Mucosa of rectum (tissue), 2 donors: ENCODE measurements around the gene RPLP2.

Source experiments
- H3K27ac ChIP-seq, 2 donors: one replicate each; pipeline ENCODE4 v1.7.0; 2013; ENCODE audit warnings: inconsistent platforms in 2 of 2, low read depth in 2 of 2, low read length in 2 of 2
- H3K27me3 ChIP-seq, 2 donors: one replicate each; pipeline ENCODE4 v1.7.0; 2013; ENCODE audit warnings: low read length in 2 of 2; ENCODE audit not compliant: control insufficient read depth in 2 of 2, insufficient read depth in 2 of 2
- H3K36me3 ChIP-seq, 2 donors: one replicate each; pipeline ENCODE4 v1.7.0; 2013; ENCODE audit warnings: low read length in 2 of 2; ENCODE audit not compliant: control insufficient read depth in 2 of 2, insufficient read depth in 2 of 2
- H3K4me1 ChIP-seq, 2 donors: one replicate each; pipeline ENCODE4 v1.7.0; 2013; ENCODE audit warnings: low read length in 2 of 2, mild to moderate bottlenecking in 1 of 2; ENCODE audit not compliant: control insufficient read depth in 2 of 2, insufficient read depth in 2 of 2
- H3K4me3 ChIP-seq, 2 donors: one replicate each; pipeline ENCODE4 v1.7.0; 2013; ENCODE audit warnings: low read length in 2 of 2
- H3K9ac ChIP-seq, 2 donors: one replicate each; pipeline ENCODE4 v1.7.0; 2013; ENCODE audit warnings: low read length in 2 of 2, low read depth in 1 of 2, mild to moderate bottlenecking in 1 of 2
- H3K9me3 ChIP-seq, 2 donors: one replicate each; pipeline ENCODE4 v1.7.0; 2013; ENCODE audit warnings: low read length in 2 of 2; ENCODE audit not compliant: control insufficient read depth in 2 of 2
- donor health status: healthy.
- donor health status: Normal muscosa, but diverticular disease.

The RPLP2 gene

GRCh38 chr11:861105-861479 is 51.3 kb downstream of the RPLP2 start:
- H3K9ac ChIP-seq, result no peak overlapping the region
- no peak overlapping the region for H3K4me3 ChIP-seq
- H3K9me3 ChIP-seq, result no peaks in the 10 kb centered on the region
- H3K4me1 ChIP-seq, result peaks cover 11 to 14% of the 10 kb centered on the region in 2 donors
- peaks cover 3 to 37% of the 10 kb centered on the region in 2 donors for H3K27me3 ChIP-seq
- no peak overlapping the region for H3K27ac ChIP-seq
- H3K36me3 ChIP-seq, result no peaks in the 10 kb centered on the region

- Histone ChIP-seq H3K9ac (no peak overlapping the region), H3K4me3 (no peak overlapping the region), H3K4me1 (peaks cover 11 to 14% of the 10 kb centered on the region in 2 donors), H3K9me3 (no peaks in the 10 kb centered on the region), H3K27ac (no peak overlapping the region), H3K27me3 (peaks cover 3 to 37% of the 10 kb centered on the region in 2 donors), H3K36me3 (no peaks in the 10 kb centered on the region)
Measured at GRCh38 chr11:862081-862661, 52.4 kb downstream of the RPLP2 start.
